Activated CD4-positive, alpha-beta T cell treated with anti-CD3 and anti-CD28 coated beads, Interleukin-2, amount 10 ng/mL, durations not matched to agents 24 days and 14 days (primary cell): ENCODE results near the gene AIF1. TPM values are rescaled to one million over a fixed set of nuclear protein-coding genes. Genes with fewer than 3 reads are reported as not detected.

ENCODE experiments used
- DNase-seq: peaks from one replicate; pipeline ENCODE4 v3.0.0; 2022
- H3K27ac Mint-ChIP-seq: one replicate; pipeline ENCODE4 v1.8.0; 2022; ENCODE audit warnings: mild to moderate bottlenecking, mixed read lengths
- H3K27me3 Mint-ChIP-seq: one replicate; pipeline ENCODE4 v1.8.0; 2022; ENCODE audit warnings: mixed read lengths
- H3K36me3 Mint-ChIP-seq: one replicate; pipeline ENCODE4 v1.8.0; 2022; ENCODE audit warnings: low read depth, mild to moderate bottlenecking, mixed read lengths
- H3K4me1 Mint-ChIP-seq: one replicate; pipeline ENCODE4 v1.8.0; 2021; ENCODE audit warnings: mixed read lengths
- H3K4me3 Mint-ChIP-seq: one replicate; pipeline ENCODE4 v1.8.0; 2022; ENCODE audit warnings: mild to moderate bottlenecking, moderate library complexity, mixed read lengths
- H3K9me3 Mint-ChIP-seq: one replicate; pipeline ENCODE4 v1.8.0; 2021; ENCODE audit warnings: mixed read lengths
- intact Hi-C: fragments of 100-400 bp; cut with micrococcal nuclease; formaldehyde crosslinking; loops from one replicate; pipeline ENCODE4 v1.15.1; 2023
- total RNA-seq: library from RNA; stranded (reverse); gene quantifications from 2 replicates; pipeline ENCODE4 v1.2.3, GENCODE V29; 2022

AIF1 gene
- 68.2 and 69.6 TPM in 2 replicates for total RNA-seq

GRCh38 chr6:31614684-31615578, at the start of gene AIF1:
Gene AIF1 (plus strand): TSS chr6:31615234. CDS start chr6:31615330, 96 bp downstream.
- Mint-ChIP-seq H3K4me1 (peaks cover 30% of the 10 kb centered on the region), H3K9me3 (no peaks in the 10 kb centered on the region), H3K4me3 (peak within 1 kb of the TSS; percentile 94), H3K27me3 (no peaks in the 10 kb centered on the region), H3K27ac (peak within 1 kb of the TSS; percentile 96), H3K36me3 (peaks cover 15% of the 10 kb centered on the region)
- intact Hi-C loops, result no loop called here
- no peak for DNase-seq

DNA sequence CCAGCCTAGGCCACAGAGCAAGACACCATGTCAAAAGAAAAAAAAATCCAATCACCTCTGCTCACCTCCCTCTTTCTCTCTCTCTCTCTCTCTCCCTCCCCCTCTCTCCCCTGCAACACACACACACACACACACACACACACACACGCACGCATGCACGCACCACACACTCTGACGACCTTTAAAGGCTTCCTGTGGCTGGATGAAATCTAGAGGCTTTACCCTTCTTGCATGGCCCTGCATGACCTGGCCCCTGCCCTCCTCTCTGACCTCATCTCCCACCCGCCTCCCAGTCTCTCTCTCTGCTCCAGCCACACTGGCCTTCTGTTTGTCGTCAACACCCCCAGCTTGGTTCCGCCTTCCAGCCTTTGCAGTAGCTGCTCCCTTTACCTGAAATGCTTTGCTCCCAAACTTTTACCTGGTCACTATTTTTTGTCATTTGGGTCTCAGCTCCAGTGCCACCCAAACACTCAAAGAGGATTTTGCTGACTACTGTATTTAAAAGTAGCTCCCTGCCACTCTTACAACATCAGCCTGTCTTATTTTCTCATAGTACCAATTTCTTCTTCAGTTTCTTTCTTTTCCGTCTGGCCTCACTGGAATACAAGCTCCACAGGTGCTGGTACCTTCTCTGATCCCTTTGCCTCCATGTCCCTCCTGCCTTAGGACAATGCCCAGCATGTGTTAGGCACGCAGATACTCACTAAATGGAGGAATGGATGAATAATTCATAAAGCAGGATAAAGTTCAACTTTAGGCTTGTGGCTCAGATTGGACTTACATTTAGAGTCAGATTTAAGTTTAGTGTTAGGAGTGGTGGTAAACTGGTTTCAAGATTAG, 47.3 kb upstream of the AIF1 start:
- Mint-ChIP-seq H3K27me3 (peaks cover 17% of the 10 kb centered on the region), H3K4me3 (peak overlapping the region; percentile 68), H3K4me1 (peaks cover 63% of the 10 kb centered on the region), H3K27ac (peak overlapping the region; percentile 68), H3K9me3 (no peaks in the 10 kb centered on the region), H3K36me3 (peaks cover 21% of the 10 kb centered on the region)
- DNase-seq, result peak; percentile 76
- intact Hi-C loops, result loop anchor here (1.0 kb wide), 1 partner anchor 8 kb away; no protein-coding TSS in a partner anchor

GRCh38 chr6:31568537-31568961, 46.5 kb upstream of the AIF1 start:
- Mint-ChIP-seq H3K36me3 (peaks cover 25% of the 10 kb centered on the region), H3K4me3 (peak overlapping the region; percentile 68), H3K4me1 (peaks cover 66% of the 10 kb centered on the region), H3K9me3 (no peaks in the 10 kb centered on the region), H3K27me3 (peaks cover 14% of the 10 kb centered on the region), H3K27ac (peak overlapping the region; percentile 68)
- intact Hi-C loops, result loop anchor here (1.0 kb wide), 1 partner anchor 9 kb away; no protein-coding TSS in a partner anchor
- DNase-seq, result peak; percentile 93

GRCh38 chr6:31569861-31570536, 45.0 kb upstream of the AIF1 start:
- peaks cover 73% of the 10 kb centered on the region for H3K4me1 Mint-ChIP-seq
- H3K27ac Mint-ChIP-seq, result no peak overlapping the region
- no peaks in the 10 kb centered on the region for H3K9me3 Mint-ChIP-seq
- peaks cover 25% of the 10 kb centered on the region for H3K36me3 Mint-ChIP-seq
- peaks cover 7% of the 10 kb centered on the region for H3K27me3 Mint-ChIP-seq
- peak; percentile 61 for DNase-seq
- intact Hi-C loops, result loop anchor here (10.0 kb wide), 2 partner anchors 255 to 755 kb away; partner anchors contain the start of gene HSPA1B
- peak overlapping the region; percentile 38 for H3K4me3 Mint-ChIP-seq

- Mint-ChIP-seq H3K27me3 (peaks cover 2% of the 10 kb centered on the region), H3K4me1 (peaks cover 85% of the 10 kb centered on the region), H3K9me3 (no peaks in the 10 kb centered on the region), H3K27ac (peak within 1 kb of the TSS; percentile 99), H3K4me3 (peak within 1 kb of the TSS; percentile 99), H3K36me3 (peaks cover 42% of the 10 kb centered on the region)
- intact Hi-C loops, result loop anchor here (1.0 to 10.0 kb wide), 3 partner anchors 8 to 757 kb away; partner anchors contain the start of gene HSPA1B
- peak; percentile 92 for DNase-seq
These were observed 42.8 kb upstream of the AIF1 start, which contains the start of gene LTA for GRCh38 chr6:31572041-31572911. Gene LTA (plus strand): TSS chr6:31572289. CDS start chr6:31572743, 454 bp downstream.

DNA sequence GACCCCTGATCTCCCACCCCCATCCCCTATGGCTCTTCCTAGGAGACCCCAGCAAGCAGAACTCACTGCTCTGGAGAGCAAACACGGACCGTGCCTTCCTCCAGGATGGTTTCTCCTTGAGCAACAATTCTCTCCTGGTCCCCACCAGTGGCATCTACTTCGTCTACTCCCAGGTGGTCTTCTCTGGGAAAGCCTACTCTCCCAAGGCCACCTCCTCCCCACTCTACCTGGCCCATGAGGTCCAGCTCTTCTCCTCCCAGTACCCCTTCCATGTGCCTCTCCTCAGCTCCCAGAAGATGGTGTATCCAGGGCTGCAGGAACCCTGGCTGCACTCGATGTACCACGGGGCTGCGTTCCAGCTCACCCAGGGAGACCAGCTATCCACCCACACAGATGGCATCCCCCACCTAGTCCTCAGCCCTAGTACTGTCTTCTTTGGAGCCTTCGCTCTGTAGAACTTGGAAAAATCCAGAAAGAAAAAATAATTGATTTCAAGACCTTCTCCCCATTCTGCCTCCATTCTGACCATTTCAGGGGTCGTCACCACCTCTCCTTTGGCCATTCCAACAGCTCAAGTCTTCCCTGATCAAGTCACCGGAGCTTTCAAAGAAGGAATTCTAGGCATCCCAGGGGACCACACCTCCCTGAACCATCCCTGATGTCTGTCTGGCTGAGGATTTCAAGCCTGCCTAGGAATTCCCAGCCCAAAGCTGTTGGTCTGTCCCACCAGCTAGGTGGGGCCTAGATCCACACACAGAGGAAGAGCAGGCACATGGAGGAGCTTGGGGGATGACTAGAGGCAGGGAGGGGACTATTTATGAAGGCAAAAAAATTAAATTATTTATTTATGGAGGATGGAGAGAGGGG, 41.6 kb upstream of the AIF1 start:
- H3K27ac Mint-ChIP-seq, result peak overlapping the region; percentile 99
- no peak for DNase-seq
- H3K4me3 Mint-ChIP-seq, result peak overlapping the region; percentile 99
- H3K27me3 Mint-ChIP-seq, result peaks cover 2% of the 10 kb centered on the region
- H3K4me1 Mint-ChIP-seq, result peaks cover 78% of the 10 kb centered on the region
- H3K9me3 Mint-ChIP-seq, result no peaks in the 10 kb centered on the region
- intact Hi-C loops, result loop anchor here (2.0 to 10.0 kb wide), 3 partner anchors 15 to 759 kb away; partner anchors contain the start of gene HSPA1B
- peaks cover 49% of the 10 kb centered on the region for H3K36me3 Mint-ChIP-seq

DNA sequence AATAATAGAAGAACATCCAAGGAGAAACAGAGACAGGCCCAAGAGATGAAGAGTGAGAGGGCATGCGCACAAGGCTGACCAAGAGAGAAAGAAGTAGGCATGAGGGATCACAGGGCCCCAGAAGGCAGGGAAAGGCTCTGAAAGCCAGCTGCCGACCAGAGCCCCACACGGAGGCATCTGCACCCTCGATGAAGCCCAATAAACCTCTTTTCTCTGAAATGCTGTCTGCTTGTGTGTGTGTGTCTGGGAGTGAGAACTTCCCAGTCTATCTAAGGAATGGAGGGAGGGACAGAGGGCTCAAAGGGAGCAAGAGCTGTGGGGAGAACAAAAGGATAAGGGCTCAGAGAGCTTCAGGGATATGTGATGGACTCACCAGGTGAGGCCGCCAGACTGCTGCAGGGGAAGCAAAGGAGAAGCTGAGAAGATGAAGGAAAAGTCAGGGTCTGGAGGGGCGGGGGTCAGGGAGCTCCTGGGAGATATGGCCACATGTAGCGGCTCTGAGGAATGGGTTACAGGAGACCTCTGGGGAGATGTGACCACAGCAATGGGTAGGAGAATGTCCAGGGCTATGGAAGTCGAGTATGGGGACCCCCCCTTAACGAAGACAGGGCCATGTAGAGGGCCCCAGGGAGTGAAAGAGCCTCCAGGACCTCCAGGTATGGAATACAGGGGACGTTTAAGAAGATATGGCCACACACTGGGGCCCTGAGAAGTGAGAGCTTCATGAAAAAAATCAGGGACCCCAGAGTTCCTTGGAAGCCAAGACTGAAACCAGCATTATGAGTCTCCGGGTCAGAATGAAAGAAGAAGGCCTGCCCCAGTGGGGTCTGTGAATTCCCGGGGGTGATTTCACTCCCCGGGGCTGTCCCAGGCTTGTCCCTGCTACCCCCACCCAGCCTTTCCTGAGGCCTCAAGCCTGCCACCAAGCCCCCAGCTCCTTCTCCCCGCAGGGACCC, 40.6 kb upstream of the AIF1 start:
- intact Hi-C loops, result loop anchor here (1.0 to 10.0 kb wide), 4 partner anchors 16 to 760 kb away; partner anchors contain the start of genes HSPA1B and NFKBIL1
- Mint-ChIP-seq H3K4me1 (peaks cover 78% of the 10 kb centered on the region), H3K27me3 (no peaks in the 10 kb centered on the region), H3K9me3 (no peaks in the 10 kb centered on the region), H3K27ac (peak overlapping the region; percentile 99), H3K4me3 (peak overlapping the region; percentile 99), H3K36me3 (peaks cover 58% of the 10 kb centered on the region)
- peak; percentile 68 for DNase-seq

GRCh38 chr6:31575335-31575901, 39.6 kb upstream of the AIF1 start, which contains the start of gene TNF:
Gene TNF (plus strand): TSS chr6:31575565. CDS start chr6:31575742, 177 bp downstream.
- Mint-ChIP-seq H3K4me3 (peak within 1 kb of the TSS; percentile 99), H3K9me3 (no peaks in the 10 kb centered on the region), H3K4me1 (peaks cover 78% of the 10 kb centered on the region), H3K27me3 (no peaks in the 10 kb centered on the region), H3K36me3 (peaks cover 68% of the 10 kb centered on the region), H3K27ac (peak within 1 kb of the TSS; percentile 99)
- peak; percentile 96 for DNase-seq
- intact Hi-C loops, result loop anchor here (1.0 to 10.0 kb wide), 4 partner anchors 17 to 761 kb away; partner anchors contain the start of genes HSPA1B and NFKBIL1

DNA sequence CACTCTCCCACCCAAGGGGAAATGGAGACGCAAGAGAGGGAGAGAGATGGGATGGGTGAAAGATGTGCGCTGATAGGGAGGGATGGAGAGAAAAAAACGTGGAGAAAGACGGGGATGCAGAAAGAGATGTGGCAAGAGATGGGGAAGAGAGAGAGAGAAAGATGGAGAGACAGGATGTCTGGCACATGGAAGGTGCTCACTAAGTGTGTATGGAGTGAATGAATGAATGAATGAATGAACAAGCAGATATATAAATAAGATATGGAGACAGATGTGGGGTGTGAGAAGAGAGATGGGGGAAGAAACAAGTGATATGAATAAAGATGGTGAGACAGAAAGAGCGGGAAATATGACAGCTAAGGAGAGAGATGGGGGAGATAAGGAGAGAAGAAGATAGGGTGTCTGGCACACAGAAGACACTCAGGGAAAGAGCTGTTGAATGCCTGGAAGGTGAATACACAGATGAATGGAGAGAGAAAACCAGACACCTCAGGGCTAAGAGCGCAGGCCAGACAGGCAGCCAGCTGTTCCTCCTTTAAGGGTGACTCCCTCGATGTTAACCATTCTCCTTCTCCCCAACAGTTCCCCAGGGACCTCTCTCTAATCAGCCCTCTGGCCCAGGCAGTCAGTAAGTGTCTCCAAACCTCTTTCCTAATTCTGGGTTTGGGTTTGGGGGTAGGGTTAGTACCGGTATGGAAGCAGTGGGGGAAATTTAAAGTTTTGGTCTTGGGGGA, 38.9 kb upstream of the AIF1 start:
- peak; percentile 71 for DNase-seq
- peaks cover 74% of the 10 kb centered on the region for H3K36me3 Mint-ChIP-seq
- peak overlapping the region; percentile 99 for H3K27ac Mint-ChIP-seq
- no peaks in the 10 kb centered on the region for H3K9me3 Mint-ChIP-seq
- H3K27me3 Mint-ChIP-seq, result no peaks in the 10 kb centered on the region
- H3K4me3 Mint-ChIP-seq, result peak overlapping the region; percentile 99
- H3K4me1 Mint-ChIP-seq, result peaks cover 78% of the 10 kb centered on the region
- intact Hi-C loops, result loop anchor here (1.0 to 10.0 kb wide), 4 partner anchors 17 to 761 kb away; partner anchors contain the start of genes HSPA1B and NFKBIL1
